Mesodermal cell (in vitro differentiated cells): ENCODE data around the gene TSC22D3.

Source experiments
- H3K27ac ChIP-seq: 2 replicates; pipeline ENCODE4 v1.7.0; 2013; ENCODE audit warnings: mild to moderate bottlenecking, low read depth, low read length, moderate library complexity; ENCODE audit not compliant: severe bottlenecking
- H3K36me3 ChIP-seq: 2 replicates; pipeline ENCODE4 v1.7.1; 2013; ENCODE audit warnings: mild to moderate bottlenecking, low read length, moderate library complexity; ENCODE audit not compliant: control insufficient read depth, insufficient read depth
- H3K4me1 ChIP-seq: one replicate; pipeline ENCODE4 v1.7.1; 2013; ENCODE audit warnings: mild to moderate bottlenecking, low read length; ENCODE audit not compliant: insufficient read depth, control insufficient read depth, poor library complexity, severe bottlenecking
- H3K4me3 ChIP-seq: 2 replicates; pipeline ENCODE4 v1.7.0; 2013; ENCODE audit warnings: low read length, control low read depth, mild to moderate bottlenecking; ENCODE audit not compliant: insufficient read depth, poor library complexity, severe bottlenecking; ENCODE audit errors: extremely low read depth
- H3K9me3 ChIP-seq: 2 replicates; pipeline ENCODE4 v1.7.1; 2013; ENCODE audit warnings: mild to moderate bottlenecking, low read length, moderate library complexity; ENCODE audit not compliant: control insufficient read depth
- WGBS, 2 experiments: methylation state at CpG; one replicate each; pipeline ENCODE4 v1.1.5; 2013; ENCODE audit warnings: missing lambda C conversion rate in 2 of 2; ENCODE audit not compliant: insufficient coverage in 2 of 2; 5-methylcytosine and 5-hydroxymethylcytosine counted together

TSC22D3 gene

GRCh38 chrX:107678957-107679740 is 96.4 kb downstream of the TSC22D3 start:
- H3K9me3 ChIP-seq = no peaks in the 10 kb centered on the region
- WGBS, 2 experiments = 60 to 100% methylated on average over 1 of the region's 8 CpGs
- H3K4me3 ChIP-seq = no peak overlapping the region
- H3K27ac ChIP-seq = no peak overlapping the region
- peaks cover 7% of the 10 kb centered on the region for H3K4me1 ChIP-seq
- no peaks in the 10 kb centered on the region for H3K36me3 ChIP-seq

GRCh38 chrX:107677909-107678308 is 97.7 kb downstream of the TSC22D3 start:
- no peak overlapping the region for H3K4me3 ChIP-seq
- H3K9me3 ChIP-seq = no peaks in the 10 kb centered on the region
- WGBS, 2 experiments = 100% methylated on average over 1 of the region's 4 CpGs; no CpG with 5 or more reads in 1 of the 2 experiments
- no peak overlapping the region for H3K27ac ChIP-seq
- no peaks in the 10 kb centered on the region for H3K36me3 ChIP-seq
- H3K4me1 ChIP-seq = peaks cover 7% of the 10 kb centered on the region

GRCh38 chrX:107677501-107677901 is 98.1 kb downstream of the TSC22D3 start:
- Histone ChIP-seq H3K9me3 (no peaks in the 10 kb centered on the region), H3K4me3 (no peak overlapping the region), H3K4me1 (peaks cover 7% of the 10 kb centered on the region), H3K36me3 (no peaks in the 10 kb centered on the region), H3K27ac (no peak overlapping the region)
- WGBS, 2 experiments = 35% methylated on average over 3 of the region's 10 CpGs; no CpG with 5 or more reads in 1 of the 2 experiments

- H3K27ac ChIP-seq = no peak overlapping the region
- 53 to 65% methylated on average over 2 to 5 of the region's 30 CpGs for WGBS, 2 experiments
- no peaks in the 10 kb centered on the region for H3K36me3 ChIP-seq
- no peaks in the 10 kb centered on the region for H3K9me3 ChIP-seq
- H3K4me1 ChIP-seq = peaks cover 7% of the 10 kb centered on the region
- peak overlapping the region; percentile 5 for H3K4me3 ChIP-seq
These were observed 98.8 kb downstream of the TSC22D3 start for GRCh38 chrX:107676559-107677378.

- H3K9me3 ChIP-seq = no peaks in the 10 kb centered on the region
- 43 to 67% methylated on average over 2 to 7 of the region's 9 CpGs for WGBS, 2 experiments
- H3K36me3 ChIP-seq = no peaks in the 10 kb centered on the region
- H3K4me1 ChIP-seq = peaks cover 7% of the 10 kb centered on the region
- no peak overlapping the region for H3K27ac ChIP-seq
- H3K4me3 ChIP-seq = peak overlapping the region; percentile 5
These were observed 99.6 kb downstream of the TSC22D3 start for GRCh38 chrX:107675823-107676555.

- Histone ChIP-seq H3K36me3 (no peaks in the 10 kb centered on the region), H3K4me1 (peaks cover 7% of the 10 kb centered on the region), H3K4me3 (no peak overlapping the region), H3K9me3 (no peaks in the 10 kb centered on the region), H3K27ac (no peak overlapping the region)
- WGBS, 2 experiments = no CpG with 5 or more reads among the region's 1 CpG
These were observed 100.3 kb downstream of the TSC22D3 start for GRCh38 chrX:107675365-107675654.

GRCh38 chrX:107674480-107675364 is 100.9 kb downstream of the TSC22D3 start:
- 20 to 73% methylated on average over 1 to 3 of the region's 9 CpGs for WGBS, 2 experiments
- Histone ChIP-seq H3K27ac (no peak overlapping the region), H3K36me3 (no peaks in the 10 kb centered on the region), H3K4me1 (peaks cover 7% of the 10 kb centered on the region), H3K4me3 (no peak overlapping the region), H3K9me3 (no peaks in the 10 kb centered on the region)

GRCh38 chrX:107673933-107674479 is 101.6 kb downstream of the TSC22D3 start:
- no peak overlapping the region for H3K27ac ChIP-seq
- WGBS, 2 experiments = 69% methylated on average over 2 of the region's 7 CpGs; no CpG with 5 or more reads in 1 of the 2 experiments
- no peaks in the 10 kb centered on the region for H3K9me3 ChIP-seq
- H3K4me3 ChIP-seq = no peak overlapping the region
- peaks cover 7% of the 10 kb centered on the region for H3K4me1 ChIP-seq
- no peaks in the 10 kb centered on the region for H3K36me3 ChIP-seq

GRCh38 chrX:107673431-107673830 is 102.2 kb downstream of the TSC22D3 start:
- Histone ChIP-seq H3K9me3 (no peaks in the 10 kb centered on the region), H3K4me1 (peaks cover 7% of the 10 kb centered on the region), H3K36me3 (no peaks in the 10 kb centered on the region), H3K4me3 (no peak overlapping the region), H3K27ac (no peak overlapping the region)
- 86 to 93% methylated on average over 3 to 4 of the region's 6 CpGs for WGBS, 2 experiments
